PC-9 (cell line): ENCODE measurements around the gene NFIA. TPM values are rescaled to one million over a fixed set of nuclear protein-coding genes. Genes with fewer than 3 reads are reported as not detected.

ENCODE experiments used
- BruUV-seq: library from RNA; stranded (reverse); fragments of 400-500 nt; replicated peaks from 2 replicates; lab custom pipeline; 2021; lab: Mats Ljungman, UMichigan
- CTCF ChIA-PET: fragments of 300-600 bp; sonication (Branson Sonifier 250); formaldehyde crosslinking; loops from one replicate; lab custom pipeline; 2022; ENCODE audit warnings: antibody characterized with exemption; lab: Charles Lee
- POLR2A ChIA-PET: fragments of 300-600 bp; sonication (Branson Sonifier 250); formaldehyde crosslinking; loops from one replicate; lab custom pipeline; 2022; ENCODE audit warnings: antibody characterized with exemption; ENCODE audit not compliant: unreplicated experiment; lab: Charles Lee
- DNase-seq, 2 experiments: peaks; one replicate each; pipeline versions ENCODE4 v3.0.0 to v3.0.0-alpha.2; 2015 to 2022; ENCODE audit warnings: mixed read lengths in 1 of 2
- H2AFZ ChIP-seq: fragments of 200-600 bp; sonication (generic); 2 replicates; pipeline ENCODE4 v1.8.1; 2017; ENCODE audit warnings: antibody characterized with exemption
- H3F3A ChIP-seq: fragments of 200-600 bp; sonication (generic); 2 replicates; pipeline ENCODE4 v1.8.1; 2017; ENCODE audit warnings: antibody characterized with exemption, mild to moderate bottlenecking, low read depth; ENCODE audit not compliant: insufficient read depth
- H3K27ac ChIP-seq: fragments of 200-600 bp; sonication (generic); 2 replicates; pipeline ENCODE4 v1.6.1; 2016; ENCODE audit warnings: mixed run types
- H3K27me3 ChIP-seq: fragments of 200-600 bp; sonication (generic); 2 replicates; pipeline ENCODE4 v1.6.1; 2016; ENCODE audit warnings: low read depth, mixed run types; ENCODE audit not compliant: insufficient read depth
- H3K36me3 ChIP-seq: fragments of 200-600 bp; sonication (generic); 2 replicates; pipeline ENCODE4 v1.6.1; 2016; ENCODE audit warnings: low read depth, mixed run types
- H3K4me1 ChIP-seq: fragments of 200-600 bp; sonication (generic); replicated peaks from 2 replicates; pipeline ENCODE4 v1.6.1; 2016; ENCODE audit warnings: mixed run types; ENCODE audit not compliant: insufficient read depth
- H3K4me2 ChIP-seq: fragments of 200-600 bp; sonication (generic); 2 replicates; pipeline ENCODE4 v1.6.1; 2017; ENCODE audit warnings: mixed run types
- H3K4me3 ChIP-seq: fragments of 200-600 bp; sonication (generic); 2 replicates; pipeline ENCODE4 v1.6.1; 2016; ENCODE audit warnings: mixed run types
- H3K79me2 ChIP-seq: fragments of 200-600 bp; sonication (generic); 2 replicates; pipeline ENCODE4 v1.6.1; 2017; ENCODE audit warnings: low read depth, mixed run types
- H3K9me2 ChIP-seq: fragments of 200-600 bp; sonication (generic); 2 replicates; pipeline ENCODE4 v1.8.1; 2017; ENCODE audit warnings: mild to moderate bottlenecking; ENCODE audit not compliant: insufficient read depth
- H3K9me3 ChIP-seq: fragments of 200-600 bp; sonication (generic); 2 replicates; pipeline ENCODE4 v1.8.1; 2016; ENCODE audit warnings: low read depth; ENCODE audit not compliant: insufficient read depth
- H4K20me1 ChIP-seq: fragments of 200-600 bp; sonication (generic); 2 replicates; pipeline ENCODE4 v1.8.1; 2017; ENCODE audit not compliant: insufficient read depth
- EZH2 ChIP-seq: fragments of 200-600 bp; sonication (generic); IDR thresholded peaks from 2 replicates; pipeline ENCODE4 v1.8.0; 2017; ENCODE audit warnings: antibody characterized with exemption, low read depth
- intact Hi-C: fragments of 100-400 bp; cut with micrococcal nuclease; formaldehyde crosslinking; loops from one replicate; pipeline ENCODE4 v1.10.0; 2022; ENCODE audit not compliant: unreplicated experiment
- total RNA-seq: library from RNA; stranded (reverse); gene quantifications from 2 replicates; pipeline ENCODE4 v1.2.3, GENCODE V29; 2021
- TF ChIP-seq, protein P1 (sequence below): fragments of 200-600 bp; sonication (generic); conservative IDR thresholded peaks from 2 replicates; pipeline ENCODE4 v1.6.1; 2017; ENCODE audit warnings: mixed run types, antibody characterized with exemption, mild to moderate bottlenecking, moderate library complexity

The NFIA gene
- total RNA-seq, 1 experiment from 2014 or later: 26.7 TPM

DNA sequence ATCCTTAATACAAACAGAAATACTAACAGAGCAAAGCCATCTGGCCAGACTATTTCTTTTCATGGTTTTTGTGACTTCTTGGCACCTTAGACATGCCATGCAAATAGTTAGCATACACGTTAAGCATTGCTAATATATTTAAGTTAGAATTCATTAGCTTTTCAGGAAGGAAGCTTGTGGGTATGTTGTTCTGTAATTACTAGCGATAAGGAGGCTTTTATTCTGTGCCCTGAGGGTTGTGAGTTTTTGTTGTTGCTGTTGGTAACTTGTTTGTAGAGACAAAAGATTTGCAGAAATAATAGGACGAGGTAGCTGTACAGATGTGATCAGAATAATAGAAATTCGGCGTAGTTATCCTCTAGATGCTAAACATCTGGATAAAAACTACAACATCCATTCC, 337.3 kb downstream of the NFIA start:
- H3K27ac ChIP-seq: no peak overlapping the region

GRCh38 chr1:61420243-61420642, 337.9 kb downstream of the NFIA start:
- POLR2A ChIA-PET: interaction anchor here (0.5 kb wide), 1 partner anchor 15 kb away, joined by 3 read pairs; no protein-coding TSS in a partner anchor
- no peak for DNase-seq
- intact Hi-C loops: no loop called here

More for the DNA sequence above, 337.3 kb downstream of the NFIA start:
- Histone ChIP-seq H3K9me3 (no peaks in the 10 kb centered on the region), H3K4me3 (no peak overlapping the region), H3K4me2 (no peak overlapping the region), H4K20me1 (no peaks in the 10 kb centered on the region), H3K79me2 (no peaks in the 10 kb centered on the region), H3F3A (peaks cover 4% of the 10 kb centered on the region; the same call in 1 of the 2 replicates), H3K9me2 (no peaks in the 10 kb centered on the region), H3K36me3 (0 out of 2 replicates have a peak, but pooled peaks cover 8% of the 10 kb centered on the region), H3K4me1 (peaks cover 20% of the 10 kb centered on the region), H2AFZ (no peak overlapping the region), H3K27me3 (no peaks in the 10 kb centered on the region)
- intact Hi-C loops: no loop called here
- ChIA-PET POLR2A (no interaction called here), CTCF (no interaction called here)
- no TSS peak for BruUV-seq
- no peak for TF ChIP-seq EZH2
- TF ChIP-seq, protein P1, sequence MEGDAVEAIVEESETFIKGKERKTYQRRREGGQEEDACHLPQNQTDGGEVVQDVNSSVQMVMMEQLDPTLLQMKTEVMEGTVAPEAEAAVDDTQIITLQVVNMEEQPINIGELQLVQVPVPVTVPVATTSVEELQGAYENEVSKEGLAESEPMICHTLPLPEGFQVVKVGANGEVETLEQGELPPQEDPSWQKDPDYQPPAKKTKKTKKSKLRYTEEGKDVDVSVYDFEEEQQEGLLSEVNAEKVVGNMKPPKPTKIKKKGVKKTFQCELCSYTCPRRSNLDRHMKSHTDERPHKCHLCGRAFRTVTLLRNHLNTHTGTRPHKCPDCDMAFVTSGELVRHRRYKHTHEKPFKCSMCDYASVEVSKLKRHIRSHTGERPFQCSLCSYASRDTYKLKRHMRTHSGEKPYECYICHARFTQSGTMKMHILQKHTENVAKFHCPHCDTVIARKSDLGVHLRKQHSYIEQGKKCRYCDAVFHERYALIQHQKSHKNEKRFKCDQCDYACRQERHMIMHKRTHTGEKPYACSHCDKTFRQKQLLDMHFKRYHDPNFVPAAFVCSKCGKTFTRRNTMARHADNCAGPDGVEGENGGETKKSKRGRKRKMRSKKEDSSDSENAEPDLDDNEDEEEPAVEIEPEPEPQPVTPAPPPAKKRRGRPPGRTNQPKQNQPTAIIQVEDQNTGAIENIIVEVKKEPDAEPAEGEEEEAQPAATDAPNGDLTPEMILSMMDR: no peak
- DNase-seq: no peak

GRCh38 chr1:61420909-61421835, 338.8 kb downstream of the NFIA start:
- TF ChIP-seq EZH2: no peak
- TF ChIP-seq, protein P1: no peak
- Histone ChIP-seq H3K27me3 (no peaks in the 10 kb centered on the region), H2AFZ (no peak overlapping the region), H3K4me3 (no peak overlapping the region), H3K36me3 (0 out of 2 replicates have a peak, but pooled peaks cover 8% of the 10 kb centered on the region), H4K20me1 (no peaks in the 10 kb centered on the region), H3K9me3 (no peaks in the 10 kb centered on the region), H3F3A (peaks cover 4% of the 10 kb centered on the region; the same call in 1 of the 2 replicates), H3K27ac (no peak overlapping the region), H3K4me2 (no peak overlapping the region), H3K79me2 (no peaks in the 10 kb centered on the region), H3K9me2 (no peaks in the 10 kb centered on the region), H3K4me1 (peaks cover 33% of the 10 kb centered on the region)
- ChIA-PET CTCF (no interaction called here), POLR2A (interaction anchor here (0.5 kb wide), 1 partner anchor 16 kb away, joined by 3 read pairs; no protein-coding TSS in a partner anchor)
- no peak for DNase-seq
- no TSS peak for BruUV-seq
- intact Hi-C loops: no loop called here

More at GRCh38 chr1:61420243-61420642, 337.9 kb downstream of the NFIA start:
- no peak for TF ChIP-seq EZH2
- TF ChIP-seq, protein P1: no peak
- H3K4me1 ChIP-seq: peaks cover 26% of the 10 kb centered on the region
- 0 out of 2 replicates have a peak, but pooled peaks cover 8% of the 10 kb centered on the region for H3K36me3 ChIP-seq
- no peak overlapping the region for H2AFZ ChIP-seq
- CTCF ChIA-PET: no interaction called here
- BruUV-seq: no TSS peak
- H3K4me3 ChIP-seq: no peak overlapping the region
- no peaks in the 10 kb centered on the region for H3K79me2 ChIP-seq
- H4K20me1 ChIP-seq: no peaks in the 10 kb centered on the region
- H3K27ac ChIP-seq: no peak overlapping the region
- no peaks in the 10 kb centered on the region for H3K9me3 ChIP-seq
- no peaks in the 10 kb centered on the region for H3K9me2 ChIP-seq
- H3K4me2 ChIP-seq: no peak overlapping the region
- no peaks in the 10 kb centered on the region for H3K27me3 ChIP-seq
- H3F3A ChIP-seq: peaks cover 4% of the 10 kb centered on the region; the same call in 1 of the 2 replicates
